Gastroesophageal sphincter (tissue), 3 donors: ENCODE data around the gene THRAP3.

Source experiments
- CTCF ChIP-seq, 4 experiments: fragments of 200-600 bp in 2 of 4; fragments of 450-650 bp in 2 of 4; sonication (generic) in 1 of 4; IDR thresholded peaks; one replicate each; pipeline ENCODE4 v1.5.1; 2017 to 2019; ENCODE audit warnings: antibody characterized with exemption in 4 of 4, mild to moderate bottlenecking in 2 of 4, moderate library complexity in 2 of 4
- POLR2A ChIP-seq, 2 donors: fragments of 450-650 bp; IDR thresholded peaks; one replicate each; pipeline ENCODE4 v1.6.1; 2017; ENCODE audit warnings: antibody characterized with exemption in 2 of 2, mild to moderate bottlenecking in 2 of 2, moderate library complexity in 1 of 2
- POLR2AphosphoS5 ChIP-seq: sonication (generic); formaldehyde crosslinking; IDR thresholded peaks from one replicate; pipeline ENCODE4 v1.6.1; 2017; ENCODE audit warnings: antibody characterized with exemption

GRCh38 chr1:36307601-36308330, 83.5 kb downstream of the THRAP3 start:
- TF ChIP-seq CTCF (IDR thresholded peaks at IDR 0.05): no peak
- no peak for TF ChIP-seq POLR2A (IDR thresholded peaks at IDR 0.05)
- no peak for TF ChIP-seq POLR2AphosphoS5
